Neural progenitor cell (in vitro differentiated cells): Measurements from ENCODE around the gene HIC2. TPM values are rescaled to one million over a fixed set of nuclear protein-coding genes. Genes with fewer than 3 reads are reported as not detected.
A peak's percentile ranks its signal among the peaks of the same experiment; 100 is the strongest.

Source experiments
- DNase-seq: peaks from one replicate; pipeline ENCODE4 v3.0.0-alpha.2; 2016; ENCODE audit warnings: low spot score
- H2AFZ ChIP-seq: fragments of 200-600 bp; sonication (generic); replicated peaks from 2 replicates; pipeline ENCODE4 v1.6.1; 2016; ENCODE audit warnings: antibody characterized with exemption
- H3F3A ChIP-seq: fragments of 200-600 bp; sonication (generic); 2 replicates; pipeline ENCODE4 v1.6.1; 2016; ENCODE audit warnings: antibody characterized with exemption, low read depth
- H3K27ac ChIP-seq: fragments of 200-600 bp; sonication (generic); 2 replicates; pipeline ENCODE4 v1.5.1; 2016; ENCODE audit warnings: mild to moderate bottlenecking
- H3K27me3 ChIP-seq: fragments of 200-600 bp; sonication (generic); 2 replicates; pipeline ENCODE4 v1.6.1; 2016; ENCODE audit warnings: mild to moderate bottlenecking, moderate library complexity
- H3K36me3 ChIP-seq: fragments of 200-600 bp; sonication (generic); 2 replicates; pipeline ENCODE4 v1.5.1; 2016
- H3K4me1 ChIP-seq: fragments of 200-600 bp; sonication (generic); 2 replicates; pipeline ENCODE4 v1.6.1; 2016; ENCODE audit warnings: mixed run types
- H3K4me2 ChIP-seq: fragments of 200-600 bp; sonication (generic); 2 replicates; pipeline ENCODE4 v1.6.1; 2016
- H3K4me3 ChIP-seq: fragments of 200-600 bp; sonication (generic); 2 replicates; pipeline ENCODE4 v1.5.1; 2016
- H3K79me2 ChIP-seq: fragments of 200-600 bp; sonication (generic); 2 replicates; pipeline ENCODE4 v1.6.1; 2016; ENCODE audit warnings: low read depth
- H3K9ac ChIP-seq: fragments of 200-600 bp; sonication (generic); 2 replicates; pipeline ENCODE4 v1.6.1; 2016
- H3K9me3 ChIP-seq: fragments of 200-600 bp; sonication (generic); 2 replicates; pipeline ENCODE4 v1.5.1; 2016; ENCODE audit warnings: low read depth
- H4K20me1 ChIP-seq: fragments of 200-600 bp; sonication (generic); 2 replicates; pipeline ENCODE4 v1.6.1; 2016; ENCODE audit warnings: low read depth
- H3K27ac Mint-ChIP-seq: 3 replicates; pipeline ENCODE4 v1.8.0; 2021; ENCODE audit warnings: mixed read lengths
- H3K27me3 Mint-ChIP-seq: 2 replicates; pipeline ENCODE4 v1.8.0; 2022; ENCODE audit warnings: low read depth, mild to moderate bottlenecking, inconsistent platforms, moderate library complexity, mixed read lengths; ENCODE audit not compliant: insufficient read depth
- H3K36me3 Mint-ChIP-seq: 3 replicates; pipeline ENCODE4 v1.8.0; 2021; ENCODE audit warnings: mixed read lengths
- H3K4me1 Mint-ChIP-seq: 3 replicates; pipeline ENCODE4 v1.8.0; 2021; ENCODE audit warnings: mixed read lengths
- H3K4me3 Mint-ChIP-seq: 3 replicates; pipeline ENCODE4 v1.8.0; 2021; ENCODE audit warnings: mild to moderate bottlenecking, moderate library complexity, mixed read lengths
- H3K9me3 Mint-ChIP-seq: 3 replicates; pipeline ENCODE4 v1.8.0; 2020; ENCODE audit warnings: mixed read lengths
- EZH2 ChIP-seq: fragments of 200-600 bp; sonication (generic); IDR thresholded peaks from 2 replicates; pipeline ENCODE4 v1.6.1; 2017; ENCODE audit warnings: antibody characterized with exemption, mild to moderate bottlenecking, moderate library complexity
- EZH2phosphoT487 ChIP-seq: fragments of 200-600 bp; sonication (generic); IDR thresholded peaks from 2 replicates; pipeline ENCODE4 v1.6.1; 2017; ENCODE audit warnings: antibody characterized with exemption
- total RNA-seq: library from RNA; depleted of rRNA; stranded (reverse); fragments of >200 nt; gene quantifications from 2 replicates; pipeline ENCODE4 v1.2.3, GENCODE V29; 2015; ENCODE audit warnings: low replicate concordance
- TF ChIP-seq, protein P1 (sequence below): fragments of 200-600 bp; sonication (generic); IDR thresholded peaks from 2 replicates; pipeline ENCODE4 v1.5.1; 2017; ENCODE audit warnings: antibody characterized with exemption, mild to moderate bottlenecking

HIC2 gene
- total RNA-seq, 1 donor from 2014 or later: 14.3 TPM

DNA sequence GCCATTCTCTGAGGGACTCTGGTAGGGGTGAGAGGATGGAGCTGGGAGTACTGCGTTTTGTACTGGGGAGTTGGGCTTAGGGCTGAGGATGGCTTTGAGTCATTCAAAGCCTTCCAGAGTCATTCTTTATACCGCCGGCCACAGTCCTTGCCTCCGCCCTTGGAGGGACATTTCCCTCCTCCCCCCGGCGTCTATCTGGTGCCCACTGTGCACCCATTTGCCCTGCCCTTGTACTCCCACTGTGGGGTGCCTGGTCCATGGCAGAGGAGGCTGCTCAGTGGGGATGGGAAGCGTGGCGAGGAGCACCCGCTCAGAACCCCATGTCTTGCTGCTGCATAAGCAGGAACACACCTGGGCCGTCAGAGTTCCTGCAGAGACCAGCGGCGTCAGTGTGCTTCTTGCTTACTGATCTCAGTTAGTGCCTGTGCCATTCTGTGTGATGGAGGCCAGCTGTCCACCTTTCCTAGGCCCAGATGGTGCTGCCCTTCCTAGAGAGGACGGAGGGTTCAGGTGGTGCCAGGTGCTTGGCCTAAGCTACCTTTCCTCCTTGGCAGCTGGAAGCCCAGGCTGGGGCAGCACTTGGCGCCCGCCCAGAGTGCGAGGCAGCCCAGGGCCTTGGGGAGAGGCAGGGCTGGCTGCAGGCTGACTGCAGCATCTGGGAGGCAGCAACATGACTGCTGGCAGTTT is 26.7 kb downstream of the HIC2 start:
- Histone ChIP-seq H3F3A (peaks cover 7% of the 10 kb centered on the region), H3K27me3 (no peaks in the 10 kb centered on the region), H3K4me1 (peaks cover 14% of the 10 kb centered on the region), H3K9me3 (no peaks in the 10 kb centered on the region), H3K36me3 (no peaks in the 10 kb centered on the region), H3K27ac (peak overlapping the region; percentile 51), H3K4me3 (no peak overlapping the region), H3K4me2 (no peak overlapping the region), H3K9ac (no peak overlapping the region), H2AFZ (no peak overlapping the region), H4K20me1 (peaks cover 37% of the 10 kb centered on the region), H3K79me2 (peaks cover 15% of the 10 kb centered on the region)
- Mint-ChIP-seq H3K4me3 (no peak overlapping the region), H3K4me1 (peaks cover 6% of the 10 kb centered on the region), H3K27ac (no peak overlapping the region), H3K36me3 (peaks cover 6% of the 10 kb centered on the region), H3K27me3 (no peaks in the 10 kb centered on the region), H3K9me3 (no peaks in the 10 kb centered on the region)
- no peak for TF ChIP-seq EZH2phosphoT487
- TF ChIP-seq EZH2: no peak
- TF ChIP-seq, protein P1, sequence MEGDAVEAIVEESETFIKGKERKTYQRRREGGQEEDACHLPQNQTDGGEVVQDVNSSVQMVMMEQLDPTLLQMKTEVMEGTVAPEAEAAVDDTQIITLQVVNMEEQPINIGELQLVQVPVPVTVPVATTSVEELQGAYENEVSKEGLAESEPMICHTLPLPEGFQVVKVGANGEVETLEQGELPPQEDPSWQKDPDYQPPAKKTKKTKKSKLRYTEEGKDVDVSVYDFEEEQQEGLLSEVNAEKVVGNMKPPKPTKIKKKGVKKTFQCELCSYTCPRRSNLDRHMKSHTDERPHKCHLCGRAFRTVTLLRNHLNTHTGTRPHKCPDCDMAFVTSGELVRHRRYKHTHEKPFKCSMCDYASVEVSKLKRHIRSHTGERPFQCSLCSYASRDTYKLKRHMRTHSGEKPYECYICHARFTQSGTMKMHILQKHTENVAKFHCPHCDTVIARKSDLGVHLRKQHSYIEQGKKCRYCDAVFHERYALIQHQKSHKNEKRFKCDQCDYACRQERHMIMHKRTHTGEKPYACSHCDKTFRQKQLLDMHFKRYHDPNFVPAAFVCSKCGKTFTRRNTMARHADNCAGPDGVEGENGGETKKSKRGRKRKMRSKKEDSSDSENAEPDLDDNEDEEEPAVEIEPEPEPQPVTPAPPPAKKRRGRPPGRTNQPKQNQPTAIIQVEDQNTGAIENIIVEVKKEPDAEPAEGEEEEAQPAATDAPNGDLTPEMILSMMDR: no peak
- peak; percentile 33 for DNase-seq

DNA sequence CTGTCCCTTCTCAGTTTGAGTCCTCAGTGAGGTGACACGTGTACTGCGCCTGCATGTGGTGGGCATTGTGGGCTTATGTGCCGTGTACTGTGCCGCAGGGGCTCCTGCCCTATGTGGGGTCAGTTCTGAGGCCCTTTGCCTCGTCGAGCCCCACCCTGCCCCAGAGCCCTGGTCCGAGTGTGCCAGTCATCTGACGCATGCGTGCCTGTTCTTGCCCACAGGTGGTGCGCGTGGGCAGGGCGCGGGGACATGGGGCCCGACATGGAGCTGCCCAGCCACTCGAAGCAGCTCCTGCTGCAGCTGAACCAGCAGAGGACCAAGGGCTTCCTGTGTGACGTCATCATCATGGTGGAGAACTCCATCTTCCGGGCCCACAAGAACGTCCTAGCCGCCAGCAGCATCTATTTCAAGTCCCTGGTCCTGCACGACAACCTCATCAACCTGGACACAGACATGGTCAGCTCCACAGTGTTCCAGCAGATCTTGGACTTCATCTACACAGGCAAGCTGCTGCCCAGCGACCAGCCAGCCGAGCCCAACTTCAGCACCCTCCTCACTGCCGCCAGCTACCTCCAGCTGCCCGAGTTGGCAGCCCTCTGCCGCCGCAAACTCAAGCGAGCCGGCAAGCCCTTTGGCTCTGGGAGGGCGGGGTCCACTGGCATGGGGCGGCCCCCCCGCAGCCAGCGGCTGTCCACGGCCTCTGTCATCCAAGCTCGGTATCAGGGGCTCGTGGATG is 27.7 kb downstream of the HIC2 start:
- Histone ChIP-seq H3K4me2 (no peak overlapping the region), H3K4me1 (peaks cover 16% of the 10 kb centered on the region), H3K9ac (no peak overlapping the region), H3F3A (peaks cover 7% of the 10 kb centered on the region), H3K4me3 (no peak overlapping the region), H2AFZ (no peak overlapping the region), H3K79me2 (peaks cover 15% of the 10 kb centered on the region), H3K27me3 (no peaks in the 10 kb centered on the region), H3K9me3 (no peaks in the 10 kb centered on the region), H3K27ac (no peak overlapping the region), H3K36me3 (no peaks in the 10 kb centered on the region), H4K20me1 (peaks cover 47% of the 10 kb centered on the region)
- Mint-ChIP-seq H3K36me3 (peaks cover 6% of the 10 kb centered on the region), H3K27me3 (no peaks in the 10 kb centered on the region), H3K27ac (no peak overlapping the region), H3K4me1 (peaks cover 9% of the 10 kb centered on the region), H3K4me3 (no peak overlapping the region), H3K9me3 (no peaks in the 10 kb centered on the region)
- no peak for DNase-seq
- no peak for TF ChIP-seq EZH2phosphoT487
- no peak for TF ChIP-seq EZH2

DNA sequence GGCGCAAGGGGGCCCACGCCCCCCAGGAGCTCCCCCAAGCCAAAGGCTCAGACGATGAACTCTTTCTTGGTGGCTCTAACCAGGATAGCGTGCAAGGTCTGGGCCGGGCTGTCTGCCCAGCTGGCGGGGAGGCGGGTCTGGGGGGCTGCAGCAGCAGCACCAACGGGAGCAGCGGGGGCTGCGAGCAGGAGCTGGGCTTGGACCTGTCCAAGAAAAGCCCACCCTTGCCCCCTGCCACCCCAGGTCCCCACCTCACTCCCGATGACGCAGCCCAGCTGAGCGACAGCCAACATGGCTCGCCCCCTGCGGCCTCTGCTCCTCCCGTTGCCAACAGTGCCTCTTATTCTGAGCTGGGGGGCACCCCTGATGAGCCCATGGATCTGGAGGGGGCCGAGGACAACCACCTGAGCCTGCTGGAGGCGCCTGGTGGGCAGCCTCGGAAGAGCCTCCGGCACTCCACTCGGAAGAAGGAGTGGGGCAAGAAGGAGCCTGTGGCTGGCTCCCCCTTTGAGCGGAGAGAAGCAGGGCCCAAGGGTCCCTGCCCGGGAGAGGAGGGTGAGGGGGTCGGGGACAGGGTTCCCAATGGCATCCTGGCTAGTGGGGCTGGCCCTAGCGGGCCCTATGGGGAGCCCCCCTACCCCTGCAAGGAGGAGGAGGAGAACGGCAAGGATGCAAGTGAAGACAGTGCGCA is 28.4 kb downstream of the HIC2 start:
- Mint-ChIP-seq H3K27ac (no peak overlapping the region), H3K4me3 (no peak overlapping the region), H3K4me1 (peaks cover 13% of the 10 kb centered on the region), H3K9me3 (no peaks in the 10 kb centered on the region), H3K27me3 (no peaks in the 10 kb centered on the region), H3K36me3 (peaks cover 8% of the 10 kb centered on the region)
- Histone ChIP-seq H3K4me3 (no peak overlapping the region), H3K4me1 (peaks cover 16% of the 10 kb centered on the region), H3K9me3 (no peaks in the 10 kb centered on the region), H4K20me1 (peaks cover 54% of the 10 kb centered on the region), H3K4me2 (no peak overlapping the region), H3K9ac (no peak overlapping the region), H3K36me3 (no peaks in the 10 kb centered on the region), H3K79me2 (peaks cover 15% of the 10 kb centered on the region), H3K27ac (no peak overlapping the region), H2AFZ (no peak overlapping the region), H3F3A (peaks cover 7% of the 10 kb centered on the region), H3K27me3 (no peaks in the 10 kb centered on the region)
- no peak for TF ChIP-seq EZH2
- TF ChIP-seq, protein P1: no peak
- no peak for TF ChIP-seq EZH2phosphoT487
- DNase-seq: no peak
